HG03060 (cell line): ENCODE data around the gene POTEB2.
"Not testable (repeated sequence)": the region's sequence is repeated elsewhere in the genome, so short reads cannot be mapped to it uniquely, and the experiment has no call there.

ENCODE experiments used
- ATAC-seq: cut with Tn5 transposase; IDR thresholded peaks from one replicate; pipeline ENCODE4 v1.9.1; 2021; ENCODE audit warnings: low read depth, moderate number of reproducible peaks; ENCODE audit not compliant: unreplicated experiment

Gene POTEB2

GRCh38 chr15:20866214-20866613, at the start of gene POTEB2:
TSS of gene POTEB2 (minus strand) at chr15:20866314. CDS start at chr15:20866281, 33 bp downstream.
- ATAC-seq, result not testable (repeated sequence)

DNA sequence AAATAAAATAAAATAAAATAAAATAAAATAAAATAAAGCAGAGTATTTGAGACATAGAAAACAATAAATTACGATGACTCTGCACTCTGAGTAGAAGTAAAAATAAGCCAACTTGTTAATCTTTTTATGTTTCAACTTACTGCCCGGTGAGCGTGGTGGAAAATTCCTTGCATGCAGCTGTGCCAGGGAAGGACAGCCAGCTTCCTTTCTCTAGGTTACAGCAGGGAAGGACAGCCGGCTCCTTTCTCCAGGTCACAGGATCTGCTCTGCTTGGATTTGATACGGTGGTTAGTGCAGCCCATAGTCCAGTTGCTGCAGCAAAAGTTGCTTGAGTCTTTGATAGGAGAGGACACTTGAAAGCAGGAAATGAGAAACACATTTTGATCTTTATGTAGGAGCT, 13.8 kb upstream of the POTEB2 start:
- ATAC-seq, result not testable (repeated sequence)

- not testable (repeated sequence) for ATAC-seq
Observed at GRCh38 chr15:20878464-20878863, 12.3 kb upstream of the POTEB2 start.

- ATAC-seq, result not testable (repeated sequence)
Observed at GRCh38 chr15:20877819-20878218, 11.7 kb upstream of the POTEB2 start.
